Vagina (tissue), 2 donors: ENCODE results near the gene OSM. TPM values are rescaled to one million over a fixed set of nuclear protein-coding genes. Genes with fewer than 3 reads are reported as not detected.
A peak's percentile ranks its signal among the peaks of the same experiment; 100 is the strongest.

Experiments used
- DNase-seq, 2 donors: peaks; one replicate each; pipeline ENCODE4 v3.0.0-alpha.2; 2017; ENCODE audit errors: extremely low spot score in 2 of 2
- H3K27ac ChIP-seq: fragments of 200-600 bp; sonication (generic); one replicate; pipeline ENCODE4 v1.5.1; 2019
- H3K27me3 ChIP-seq: fragments of 200-600 bp; sonication (generic); one replicate; pipeline ENCODE4 v1.5.1; 2019
- H3K36me3 ChIP-seq, 2 donors: fragments of 200-600 bp; sonication (generic); one replicate each; pipeline ENCODE4 v1.5.1; 2017 to 2019
- H3K4me1 ChIP-seq: fragments of 200-600 bp; sonication (generic); one replicate; pipeline ENCODE4 v1.5.1; 2019
- H3K4me3 ChIP-seq, 2 donors: fragments of 200-600 bp; sonication (generic); 1 replicate in 1 of 2; 2 replicates in 1 of 2; pipeline ENCODE4 v1.5.1; 2016 to 2019
- H3K9me3 ChIP-seq: fragments of 200-600 bp; sonication (generic); one replicate; pipeline ENCODE4 v1.5.1; 2019
- CTCF ChIP-seq, 3 experiments: fragments of 450-650 bp in 2 of 3; fragments of 200-600 bp in 1 of 3; sonication (generic) in 1 of 3; IDR thresholded peaks; one replicate each; pipeline ENCODE4 v1.5.1; 2017 to 2019; ENCODE audit warnings: antibody characterized with exemption in 3 of 3, mild to moderate bottlenecking in 2 of 3, moderate library complexity in 2 of 3
- POLR2A ChIP-seq, 2 donors: fragments of 450-650 bp; IDR thresholded peaks; one replicate each; pipeline ENCODE4 v1.6.1; 2017; ENCODE audit warnings: antibody characterized with exemption in 2 of 2, mild to moderate bottlenecking in 2 of 2, moderate library complexity in 2 of 2
- POLR2AphosphoS5 ChIP-seq, 2 donors: sonication (generic); formaldehyde crosslinking; IDR thresholded peaks; one replicate each; pipeline ENCODE4 v1.9.0; 2017; ENCODE audit warnings: antibody characterized with exemption in 2 of 2, mild to moderate bottlenecking in 2 of 2, low read depth in 1 of 2; ENCODE audit not compliant: insufficient read depth in 1 of 2
- intact Hi-C: fragments of 100-400 bp; cut with DNase I; formaldehyde crosslinking; loops from one replicate; pipeline ENCODE4 v1.15.1; 2023
- total RNA-seq: library from RNA; depleted of rRNA; stranded (reverse); fragments of >200 nt; gene quantifications from one replicate; pipeline ENCODE4 v1.2.3, GENCODE V29; 2016

OSM gene
- total RNA-seq, 1 donor from 2014 or later = not detected

- Histone ChIP-seq H3K36me3 (no peaks in the 10 kb centered on the region), H3K9me3 (no peaks in the 10 kb centered on the region), H3K4me1 (peaks cover 8% of the 10 kb centered on the region), H3K27me3 (no peaks in the 10 kb centered on the region), H3K27ac (no peak overlapping the region), H3K4me3 (no peak overlapping the region)
- intact Hi-C loops = no loop called here
- TF ChIP-seq POLR2A (IDR thresholded peaks at IDR 0.05) = no peak
- no peak for TF ChIP-seq CTCF (IDR thresholded peaks at IDR 0.05)
- no peak for TF ChIP-seq POLR2AphosphoS5 (IDR thresholded peaks at IDR 0.05; ENCODE audit: insufficient read depth in 1 of 2, low read depth in 1 of 2)
- DNase-seq = no peak
Measured at GRCh38 chr22:30220338-30221012, 46.2 kb downstream of the OSM start.

GRCh38 chr22:30219668-30220278, 46.9 kb downstream of the OSM start:
- Histone ChIP-seq H3K4me3 (no peak overlapping the region), H3K27me3 (no peaks in the 10 kb centered on the region), H3K36me3 (no peaks in the 10 kb centered on the region), H3K27ac (no peak overlapping the region), H3K9me3 (no peaks in the 10 kb centered on the region), H3K4me1 (peaks cover 8% of the 10 kb centered on the region)
- no peak for TF ChIP-seq CTCF (IDR thresholded peaks at IDR 0.05)
- TF ChIP-seq POLR2A (IDR thresholded peaks at IDR 0.05) = no peak
- TF ChIP-seq POLR2AphosphoS5 (IDR thresholded peaks at IDR 0.05; ENCODE audit: insufficient read depth in 1 of 2, low read depth in 1 of 2) = no peak
- no peak for DNase-seq
- intact Hi-C loops = no loop called here

- TF ChIP-seq CTCF (IDR thresholded peaks at IDR 0.05) = no peak
- TF ChIP-seq POLR2AphosphoS5 (IDR thresholded peaks at IDR 0.05; ENCODE audit: insufficient read depth in 1 of 2, low read depth in 1 of 2) = no peak
- no peak for TF ChIP-seq POLR2A (IDR thresholded peaks at IDR 0.05)
- intact Hi-C loops = no loop called here
- Histone ChIP-seq H3K36me3 (no peaks in the 10 kb centered on the region), H3K4me3 (no peak overlapping the region), H3K27me3 (no peaks in the 10 kb centered on the region), H3K4me1 (peaks cover 8% of the 10 kb centered on the region), H3K27ac (no peak overlapping the region), H3K9me3 (no peaks in the 10 kb centered on the region)
- DNase-seq = no peak
Measured at GRCh38 chr22:30219049-30219654, 47.5 kb downstream of the OSM start.

- Histone ChIP-seq H3K4me3 (no peak overlapping the region), H3K27me3 (no peaks in the 10 kb centered on the region), H3K36me3 (no peaks in the 10 kb centered on the region), H3K9me3 (no peaks in the 10 kb centered on the region), H3K4me1 (peaks cover 14% of the 10 kb centered on the region), H3K27ac (peak overlapping the region; percentile 54)
- no peak for DNase-seq
- TF ChIP-seq POLR2AphosphoS5 (IDR thresholded peaks at IDR 0.05; ENCODE audit: insufficient read depth in 1 of 2, low read depth in 1 of 2) = no peak
- no peak for TF ChIP-seq CTCF (IDR thresholded peaks at IDR 0.05)
- TF ChIP-seq POLR2A (IDR thresholded peaks at IDR 0.05) = no peak
- intact Hi-C loops = no loop called here
Measured at GRCh38 chr22:30217698-30218560, 48.7 kb downstream of the OSM start.
